GM21717 (cell line): Measurements from ENCODE around the gene VEPH1.

Experiments
- ATAC-seq: cut with Tn5 transposase; IDR thresholded peaks from one replicate; pipeline ENCODE4 v1.9.1; 2021; ENCODE audit warnings: mild to moderate bottlenecking, moderate library complexity; ENCODE audit not compliant: unreplicated experiment

Gene VEPH1

DNA sequence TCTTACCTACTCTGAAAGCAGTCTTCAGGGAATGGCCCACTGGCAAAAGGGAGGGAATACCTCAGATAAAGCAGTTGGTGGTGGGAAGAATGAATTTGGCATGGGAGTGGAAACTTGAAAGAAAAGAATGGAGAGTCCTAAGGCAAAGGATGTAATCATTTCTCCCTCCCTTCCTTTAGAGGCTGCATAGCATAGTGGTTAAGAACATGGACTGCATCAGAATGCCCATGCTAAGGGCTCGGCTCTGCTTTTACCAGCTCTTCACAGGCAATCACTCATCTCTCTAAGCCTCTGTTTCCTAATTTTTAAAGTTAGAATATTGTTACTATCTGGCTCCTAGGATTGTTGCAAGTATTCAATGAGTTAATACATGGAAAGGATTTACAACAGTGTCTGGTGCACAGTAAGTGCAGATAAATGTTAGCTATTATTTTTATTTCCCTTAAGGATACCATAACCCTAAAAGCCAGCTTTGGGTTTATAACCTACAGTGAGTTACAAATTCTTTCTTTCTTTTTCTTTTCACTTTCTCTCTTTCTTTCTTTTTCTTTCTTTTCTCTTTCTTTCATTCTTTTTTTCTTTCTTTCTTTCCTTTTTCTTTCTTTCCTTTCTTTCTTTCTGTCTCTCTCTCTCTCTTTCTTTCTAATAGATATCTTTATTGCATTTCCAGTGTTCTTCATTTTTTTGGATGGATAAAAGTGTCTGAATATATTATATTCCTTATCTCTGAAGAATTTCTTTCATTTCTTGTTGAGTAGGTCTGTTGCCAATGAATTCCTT lies 23.6 kb downstream of the VEPH1 start:
- no peak for ATAC-seq

DNA sequence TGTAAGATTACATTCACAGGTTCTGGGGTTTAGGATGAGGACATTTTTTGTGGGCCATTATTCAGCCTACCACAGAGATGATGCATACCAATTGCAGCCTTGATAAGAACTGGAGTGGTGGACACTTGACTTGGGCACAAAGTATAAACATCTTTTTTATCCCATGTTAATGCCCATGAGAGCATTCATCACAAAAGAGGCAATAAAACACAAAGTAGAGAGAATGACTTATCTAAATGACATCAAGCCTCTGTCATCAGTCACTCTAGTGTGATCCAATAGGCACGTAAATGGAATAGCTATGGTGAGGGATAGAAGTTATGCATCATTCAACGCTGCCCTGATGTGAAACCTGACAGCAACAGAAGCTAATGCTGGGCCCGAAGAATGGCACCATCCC lies 25.8 kb downstream of the VEPH1 start:
- ATAC-seq, result no peak

DNA sequence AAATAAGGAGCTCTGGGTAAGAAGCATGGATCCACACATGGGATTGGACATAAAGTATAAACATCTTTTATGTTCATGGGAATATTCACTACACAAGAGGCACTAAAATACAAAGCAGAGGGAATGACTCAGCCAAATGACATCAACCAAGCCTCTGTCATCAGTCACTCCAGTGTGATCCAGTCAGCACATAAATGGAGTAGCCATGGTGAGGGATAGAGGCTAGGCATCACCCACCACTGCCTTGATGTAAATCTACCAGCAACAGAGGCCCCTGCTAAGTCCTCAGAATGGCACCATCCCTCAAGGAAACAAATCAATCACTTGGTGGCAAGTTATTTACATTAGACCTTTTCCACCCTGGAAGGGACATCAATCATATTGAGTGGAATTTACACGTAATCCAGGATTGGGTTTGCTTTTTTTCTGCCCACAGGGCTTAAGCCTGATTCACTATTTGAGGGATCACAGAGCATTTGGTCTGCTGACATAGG lies 27.2 kb downstream of the VEPH1 start:
- no peak for ATAC-seq

DNA sequence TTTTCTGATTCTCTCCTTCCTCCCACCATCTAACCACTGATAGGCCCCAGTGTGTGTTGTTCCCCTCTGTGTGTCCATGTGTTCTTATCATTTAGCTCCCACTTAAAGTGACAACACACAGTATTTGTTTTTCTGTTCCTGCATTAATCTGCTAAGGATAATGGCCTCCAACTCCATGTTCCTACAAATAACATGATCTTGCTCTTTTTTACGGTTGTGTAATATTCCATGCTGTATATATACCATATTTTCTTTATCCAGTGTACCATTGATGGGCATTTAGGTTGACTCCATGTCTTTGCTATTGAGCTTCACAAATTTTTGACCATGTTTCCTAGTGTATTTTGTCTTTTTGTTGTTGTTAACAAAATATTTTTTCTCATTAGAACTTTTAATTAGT lies 30.6 kb downstream of the VEPH1 start:
- no peak for ATAC-seq

DNA sequence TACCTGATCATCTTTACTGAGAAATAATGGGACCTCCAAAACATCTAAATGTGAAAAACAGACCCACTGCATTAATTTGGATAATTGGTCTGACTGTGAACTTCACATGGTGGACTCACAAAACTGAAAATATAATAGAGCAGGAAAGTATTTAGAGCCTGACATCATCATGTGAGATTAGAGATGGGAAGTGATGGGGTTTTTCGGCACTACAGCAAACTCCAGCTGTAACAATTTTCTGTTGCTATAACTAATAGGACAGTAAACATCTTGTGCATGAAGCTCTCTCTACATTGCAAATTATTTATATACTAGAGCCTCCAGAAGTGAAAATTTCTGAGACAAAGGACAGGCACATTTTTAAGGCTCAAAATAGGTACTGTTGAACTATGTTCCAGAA lies 32.2 kb downstream of the VEPH1 start:
- ATAC-seq, result no peak

DNA sequence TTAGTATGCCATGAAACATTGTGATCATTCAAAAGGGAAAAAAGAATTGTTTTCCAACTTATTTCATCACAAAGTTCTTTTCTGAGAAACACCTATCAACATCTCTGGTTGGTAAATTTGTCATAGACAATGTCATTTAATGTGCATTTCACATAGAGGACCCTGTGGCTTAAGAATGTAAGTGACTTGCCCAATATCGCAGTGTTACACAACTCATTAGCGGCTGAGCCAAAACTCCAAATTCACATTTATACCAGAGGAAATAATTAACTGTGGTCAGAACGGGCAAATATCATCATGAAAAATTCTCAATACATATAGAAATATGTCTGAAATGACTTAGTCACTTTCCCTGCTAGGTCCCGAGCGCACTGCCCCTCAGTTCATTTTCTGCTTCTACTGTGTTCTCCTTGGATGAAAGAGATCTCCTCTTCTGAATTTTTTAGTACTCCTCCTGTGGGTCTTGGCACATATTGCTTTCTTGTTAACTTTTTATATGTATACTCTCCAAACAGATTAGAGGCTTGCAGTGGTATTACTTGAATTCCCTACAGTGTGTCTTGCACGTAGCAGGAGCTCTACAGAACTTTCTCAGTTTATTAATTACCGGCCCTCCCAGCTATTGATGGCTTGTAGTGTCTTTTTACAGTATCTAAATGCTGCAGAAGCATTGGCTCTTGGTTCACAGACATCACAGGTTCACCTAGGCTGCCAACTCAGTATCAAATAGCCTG lies 33.5 kb downstream of the VEPH1 start:
- ATAC-seq, result no peak

DNA sequence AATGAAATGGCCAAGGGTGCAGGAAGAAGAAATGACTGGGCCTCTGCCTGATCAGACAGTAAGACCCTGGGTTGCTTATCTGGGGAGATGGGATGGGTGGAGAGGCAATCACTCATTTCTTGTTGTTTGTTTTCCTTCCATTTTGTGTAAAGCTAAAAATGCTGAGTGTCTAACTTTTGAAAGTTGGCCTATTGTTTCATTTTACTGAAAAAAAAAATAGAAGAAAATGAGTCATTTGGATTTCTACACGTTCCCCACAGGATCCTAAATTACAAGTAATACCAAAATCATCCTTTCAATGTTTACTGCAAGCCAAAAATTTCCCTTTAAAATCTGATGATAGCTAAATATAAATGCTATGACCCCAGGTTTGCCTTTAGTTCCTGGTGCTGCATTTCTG lies 36.0 kb downstream of the VEPH1 start:
- ATAC-seq, result no peak

DNA sequence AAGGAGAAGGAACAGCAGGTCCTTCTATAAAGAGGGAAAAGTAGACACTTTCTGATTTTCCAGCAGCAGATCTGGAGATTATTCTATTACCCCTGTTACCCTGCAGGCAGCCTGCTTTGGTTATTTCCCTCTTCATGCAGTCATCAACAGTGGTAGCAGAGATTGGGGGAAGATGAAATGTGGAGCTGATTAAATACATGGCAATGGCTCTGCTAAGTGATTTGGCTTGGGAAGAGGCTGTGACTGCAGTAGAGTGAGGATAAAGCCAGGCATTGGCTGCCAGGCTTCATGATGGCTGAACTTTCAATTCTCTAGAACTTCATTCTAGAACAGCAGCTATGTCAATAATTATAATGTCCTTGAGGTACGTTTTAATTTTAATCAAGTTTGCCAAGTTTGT lies 37.5 kb downstream of the VEPH1 start:
- no peak for ATAC-seq

DNA sequence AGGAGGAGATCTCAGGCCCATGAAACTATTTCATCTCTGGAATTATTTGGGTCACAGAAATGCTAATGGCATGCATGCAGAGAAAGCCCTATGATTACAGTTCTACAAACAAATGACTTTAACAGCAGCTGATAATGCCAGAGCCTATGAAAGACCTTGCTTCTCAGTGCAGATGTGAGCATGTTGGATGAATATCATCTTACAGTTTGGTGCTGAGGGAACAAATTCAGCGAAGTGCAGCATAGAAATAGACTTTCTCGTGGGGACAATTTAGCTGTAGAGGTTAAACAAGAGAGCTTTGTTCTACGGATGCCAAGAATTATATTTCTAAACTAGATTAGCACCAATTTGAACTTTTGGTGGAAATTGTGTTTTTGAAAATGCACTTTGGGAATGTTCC lies 38.9 kb downstream of the VEPH1 start:
- no peak for ATAC-seq

DNA sequence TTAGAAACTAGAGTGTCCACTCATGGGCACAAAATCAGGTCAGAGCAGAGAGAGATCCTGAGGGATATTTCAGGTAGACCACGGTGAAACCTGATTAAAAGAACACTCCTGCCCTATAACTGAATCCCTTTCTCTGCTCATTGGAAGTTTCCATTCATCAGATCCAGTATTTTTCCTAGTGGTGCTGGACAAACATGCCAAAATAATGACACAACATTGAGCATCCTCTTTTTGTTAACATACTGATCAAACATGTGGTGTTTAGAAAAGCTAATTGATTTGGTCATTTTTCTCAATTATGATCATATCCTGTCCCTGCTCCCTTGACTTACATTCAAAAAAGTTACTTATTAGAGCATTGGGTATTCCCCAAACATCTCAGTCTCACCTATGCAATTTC lies 39.4 kb downstream of the VEPH1 start:
- ATAC-seq, result no peak

DNA sequence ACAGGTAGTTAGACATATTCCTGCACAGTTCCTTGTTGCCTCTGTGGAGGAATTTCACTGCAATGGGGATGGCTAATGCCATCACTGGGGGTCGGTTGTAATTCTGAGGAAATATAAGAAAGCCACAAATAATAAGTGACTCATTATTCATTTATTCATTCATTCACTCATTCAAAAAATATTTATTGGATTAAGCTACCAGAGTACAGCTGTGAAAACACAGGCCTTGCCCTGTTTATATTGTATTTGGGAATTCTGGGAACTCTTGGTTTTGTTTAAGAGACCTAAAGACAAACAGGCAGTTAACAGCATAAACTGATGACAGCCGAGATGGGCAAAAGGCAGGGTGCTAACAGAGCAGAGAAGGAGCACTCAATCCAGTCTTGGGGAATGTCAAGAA lies 43.0 kb downstream of the VEPH1 start:
- no peak for ATAC-seq

DNA sequence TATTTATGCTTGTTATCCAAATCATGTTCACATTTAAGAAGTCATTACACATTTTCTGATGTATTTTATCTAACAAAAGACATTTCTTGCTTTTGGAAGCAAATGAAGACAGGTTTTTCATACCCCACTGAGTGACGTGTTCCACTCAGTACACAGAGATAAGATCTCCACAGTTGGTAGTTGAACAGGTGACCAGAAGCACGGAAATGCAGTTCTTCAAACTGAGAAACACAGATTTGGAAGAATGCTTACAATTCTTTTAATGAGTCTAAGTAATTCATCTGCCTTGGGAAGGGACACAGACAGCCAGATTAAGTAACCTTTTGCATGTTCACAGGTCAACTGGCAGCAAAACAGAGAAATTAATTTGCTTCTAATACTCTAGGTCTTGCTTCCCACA lies 43.5 kb downstream of the VEPH1 start:
- no peak for ATAC-seq

DNA sequence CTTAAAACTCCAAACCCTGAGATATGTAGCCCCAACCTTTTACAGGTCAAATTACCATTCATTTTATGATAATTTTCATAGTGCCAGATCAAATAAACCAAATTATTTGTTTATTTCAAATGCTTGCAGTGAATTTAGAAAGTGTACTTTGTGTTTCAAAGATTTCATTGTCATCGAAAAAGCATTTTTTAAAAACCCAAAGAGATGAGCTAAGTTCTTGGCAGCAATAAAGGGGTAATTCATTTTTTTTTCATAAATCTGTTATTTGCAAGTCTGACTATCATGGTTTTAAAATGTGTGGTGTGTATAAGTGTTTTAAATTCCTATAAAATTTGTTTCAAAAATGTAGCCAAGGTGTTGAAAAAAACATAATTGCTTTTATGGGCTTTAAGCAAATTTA lies 49.4 kb downstream of the VEPH1 start:
- ATAC-seq, result no peak

DNA sequence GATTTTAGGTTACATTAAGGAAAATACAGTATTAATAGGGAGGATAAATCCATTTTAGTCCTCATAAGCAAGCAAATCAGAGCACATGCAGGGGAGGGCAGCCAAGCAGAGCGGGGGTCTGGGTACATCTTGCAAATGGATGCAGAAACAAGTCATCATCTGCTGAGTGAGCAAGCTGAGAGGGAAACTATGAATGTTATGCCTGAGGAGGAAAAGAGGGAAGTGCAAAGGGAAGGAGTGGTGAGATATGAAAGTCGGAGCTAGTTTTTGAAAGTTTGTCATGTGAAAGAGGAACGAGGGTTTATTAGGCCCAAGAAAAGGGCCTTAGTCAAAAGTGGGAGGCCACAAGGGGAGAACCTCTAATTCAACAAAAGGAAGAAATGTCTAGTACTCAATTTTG lies 51.1 kb downstream of the VEPH1 start:
- peak; percentile 59 for ATAC-seq

DNA sequence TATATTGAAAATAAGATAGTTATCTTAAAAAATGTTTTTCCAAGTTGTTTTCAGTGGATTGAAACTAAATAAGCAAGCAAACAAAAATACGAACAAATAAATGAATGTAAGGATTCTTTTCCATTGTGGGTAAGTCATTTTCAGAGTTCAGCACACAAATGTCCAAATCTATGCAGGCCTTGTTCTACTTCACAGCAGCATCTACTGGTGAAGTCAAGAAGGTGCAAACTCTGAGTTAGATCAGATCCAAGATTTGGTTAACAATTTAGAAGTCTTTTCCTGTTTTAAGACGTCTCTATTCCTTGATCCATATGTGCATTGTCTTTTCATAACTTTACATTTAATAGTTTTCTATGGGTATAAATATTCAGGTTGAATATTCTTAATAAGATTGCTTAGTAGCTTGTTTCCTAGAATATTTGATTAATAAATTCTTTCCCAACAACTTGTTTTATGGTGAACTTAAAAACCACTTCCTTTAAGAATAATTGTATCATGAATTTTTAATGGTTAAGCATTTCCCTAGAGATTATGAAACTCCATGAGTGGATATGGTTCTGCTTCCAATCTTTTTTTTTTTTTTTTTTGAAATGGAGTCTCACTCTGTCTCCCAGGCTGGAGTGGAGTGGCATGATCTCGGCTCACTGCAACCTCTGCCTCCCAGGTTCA lies 56.1 kb downstream of the VEPH1 start:
- ATAC-seq, result no peak

DNA sequence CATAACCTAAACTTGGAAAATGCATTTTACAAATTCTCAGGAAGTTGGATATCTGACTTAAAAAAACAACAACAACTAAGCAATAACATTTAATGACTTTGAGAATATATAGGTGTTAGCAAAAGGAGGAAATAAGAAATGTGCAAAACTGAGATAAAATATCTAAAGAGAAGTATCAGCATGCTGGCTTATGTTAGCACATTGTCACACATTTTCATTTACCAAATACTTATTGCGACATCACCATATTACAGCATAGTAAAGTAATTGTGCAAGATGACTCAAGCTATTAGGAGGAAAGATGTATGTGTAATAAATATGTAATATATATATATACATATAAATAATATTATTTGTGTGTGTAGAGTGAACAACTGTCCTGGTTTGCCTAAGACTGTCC lies 57.4 kb downstream of the VEPH1 start:
- no peak for ATAC-seq

DNA sequence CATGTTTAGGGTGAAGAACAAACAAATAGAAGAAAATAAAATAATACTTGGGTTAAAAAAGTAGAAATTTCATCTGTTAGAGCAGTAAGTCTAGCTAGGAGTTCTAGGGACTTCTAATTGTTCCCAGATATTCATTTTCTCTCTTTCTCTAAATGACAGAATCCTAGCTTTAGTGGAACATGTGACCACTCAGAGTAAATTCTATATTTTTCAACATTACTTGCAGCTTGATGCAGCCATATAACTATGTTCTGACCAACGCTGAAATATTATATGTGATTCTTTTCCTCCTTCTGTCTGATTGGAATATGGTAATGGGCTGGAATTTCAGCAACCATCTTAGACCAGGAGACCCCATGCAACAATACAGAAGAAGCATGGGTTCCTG lies 58.4 kb downstream of the VEPH1 start:
- no peak for ATAC-seq

DNA sequence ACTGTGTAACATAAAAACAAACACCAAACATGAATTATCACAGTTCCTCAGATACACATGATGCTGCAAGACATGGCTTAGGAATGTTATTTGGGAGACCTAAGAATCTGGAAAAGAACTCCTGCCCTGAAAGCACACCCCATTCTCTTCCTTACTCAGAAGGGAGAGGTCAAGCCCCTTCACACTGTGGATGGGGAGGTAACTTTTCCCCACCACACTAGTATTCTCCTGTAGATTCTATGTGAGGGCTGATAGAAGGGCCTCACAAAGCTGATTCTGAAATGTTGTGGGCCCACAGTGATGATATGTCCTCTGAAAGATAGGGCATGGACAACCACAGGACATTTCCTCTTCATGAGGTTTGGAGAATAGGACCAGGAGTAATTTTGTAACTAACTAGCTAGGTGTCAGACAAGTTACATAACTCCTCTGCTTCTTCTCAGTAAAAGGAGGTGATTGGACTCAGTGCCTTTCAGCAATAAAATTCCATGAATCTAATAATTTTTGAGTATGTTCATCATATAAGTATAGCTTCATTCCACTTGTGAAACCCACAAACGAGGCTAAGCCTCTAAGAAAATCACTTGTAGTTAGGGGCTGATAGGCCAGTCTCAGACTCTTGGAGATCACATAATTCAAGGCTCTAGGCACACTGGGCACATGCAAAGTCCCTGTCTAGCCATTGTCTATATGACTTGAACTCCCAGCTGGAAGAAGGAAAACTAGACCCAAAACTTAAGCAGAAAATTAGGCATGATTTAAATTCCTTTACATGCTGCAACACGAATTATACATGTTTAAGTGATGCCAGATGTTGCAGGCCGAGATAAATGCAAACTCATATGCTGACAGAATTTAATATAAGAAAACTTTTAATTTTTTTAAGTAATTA lies 59.1 kb downstream of the VEPH1 start:
- ATAC-seq, result no peak

DNA sequence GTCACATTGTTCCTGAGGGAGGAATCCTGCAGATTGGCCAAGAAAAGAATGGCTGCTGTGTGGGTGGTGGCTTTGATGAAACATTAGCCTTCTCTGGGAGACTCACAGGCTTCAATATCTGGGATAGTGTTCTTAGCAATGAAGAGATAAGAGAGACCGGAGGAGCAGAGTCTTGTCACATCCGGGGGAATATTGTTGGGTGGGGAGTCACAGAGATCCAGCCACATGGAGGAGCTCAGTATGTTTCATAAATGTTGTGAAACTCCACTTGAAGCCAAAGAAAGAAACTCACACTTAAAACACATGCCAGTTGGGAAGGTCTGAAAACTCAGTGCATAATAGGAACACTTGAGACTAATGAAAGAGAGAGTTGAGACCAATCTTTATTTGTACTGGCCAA lies 60.5 kb downstream of the VEPH1 start:
- ATAC-seq, result no peak

DNA sequence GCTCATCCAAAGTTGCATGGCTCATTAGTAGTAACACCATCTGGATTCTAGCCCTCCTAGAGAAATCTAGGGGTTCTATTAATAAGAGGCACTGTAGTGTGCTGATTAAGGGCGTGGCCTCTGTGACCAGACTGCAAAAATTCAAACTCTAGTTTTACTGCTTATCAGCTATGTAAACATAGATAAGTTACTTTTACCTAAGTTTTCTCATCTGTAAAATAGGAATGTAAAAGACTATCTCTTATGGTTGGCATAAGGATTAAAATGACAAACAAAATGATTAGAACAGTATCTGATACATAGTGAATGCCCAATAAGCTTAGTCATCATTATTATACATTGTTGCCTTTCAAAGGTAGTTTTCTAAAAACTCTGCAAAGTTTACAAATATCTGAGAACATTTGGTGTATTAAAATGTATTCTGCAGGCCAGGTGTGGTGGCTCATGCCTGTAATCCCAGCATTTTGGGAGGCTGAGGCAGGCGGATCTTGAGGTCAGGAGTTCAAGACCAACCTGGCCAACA lies 62.1 kb downstream of the VEPH1 start:
- ATAC-seq, result no peak
